Heart left ventricle (tissue), 13 donors: ENCODE data around the gene ERC1.

Experiments
- POLR2A ChIP-seq, 2 donors: fragments of 450-650 bp; IDR thresholded peaks; one replicate each; pipeline ENCODE4 v1.6.1; 2017; ENCODE audit warnings: antibody characterized with exemption in 2 of 2, mild to moderate bottlenecking in 2 of 2, moderate library complexity in 2 of 2
- TF ChIP-seq, protein P1 (sequence below), 12 donors: fragments of 200-600 bp; sonication (generic) in 4 of 12; IDR thresholded peaks; one replicate each; pipeline versions ENCODE4 v1.5.0 to v1.8.0; 2018 to 2022; ENCODE audit warnings: antibody characterized with exemption in 12 of 12, mild to moderate bottlenecking in 5 of 12
- donor health status: ischemic (EF 13 %, LVEDD 7.1; RV severe dilation, severe dysfunction).
- donor health status: DM: no; HTN: yes; CAD: no.
- donor health status: DM: no; HTN: no; CAD: no.
- donor health status: ischemic (EF 25% LVEDD 6.9; RV normal size, moderate dysfunction).
- donor health status: ischemic (EF 25% LVEDD 5.7; RV mildly dilated, moderate dysfunction).
- donor health status: ischemic (EF 35%, LVEDD 5.7; RV mildly dilated, moderate dysfunction).
- donor health status: nonischemic (EF 11% LVEDD 7.7; RV severe dilation, severe dysfunction).
- donor health status: DM: yes; HTN: yes; CAD: no.
- donor health status: PGD.
- donor health status: ischemic (EF 29% LVEDD 5.4; RV normal size, mild dysfunction).
- donor health status: nonischemic (EF 23%, LVEDD 6.1; RV moderate dilation, normal function).

DNA sequence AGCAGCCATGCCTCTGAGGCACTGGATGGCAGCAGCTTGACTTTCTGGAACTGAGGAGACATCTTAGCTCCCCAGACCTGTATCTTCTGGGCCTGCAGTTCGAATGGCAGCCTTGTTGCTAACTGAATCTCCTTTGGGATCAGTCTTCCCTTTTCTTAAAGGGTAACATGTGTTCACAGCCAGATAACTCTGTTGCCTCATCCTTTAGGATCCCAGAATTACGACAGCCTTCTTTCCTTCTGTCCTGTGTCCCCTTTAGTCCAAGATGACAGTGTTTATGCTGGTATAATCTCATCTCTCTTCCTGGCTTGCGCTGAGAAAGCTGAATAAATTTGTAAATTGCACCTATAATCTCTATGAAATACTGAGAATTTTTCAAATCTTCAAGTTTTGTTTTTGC lies 9.1 kb upstream of the ERC1 start:
- TF ChIP-seq, protein P1, sequence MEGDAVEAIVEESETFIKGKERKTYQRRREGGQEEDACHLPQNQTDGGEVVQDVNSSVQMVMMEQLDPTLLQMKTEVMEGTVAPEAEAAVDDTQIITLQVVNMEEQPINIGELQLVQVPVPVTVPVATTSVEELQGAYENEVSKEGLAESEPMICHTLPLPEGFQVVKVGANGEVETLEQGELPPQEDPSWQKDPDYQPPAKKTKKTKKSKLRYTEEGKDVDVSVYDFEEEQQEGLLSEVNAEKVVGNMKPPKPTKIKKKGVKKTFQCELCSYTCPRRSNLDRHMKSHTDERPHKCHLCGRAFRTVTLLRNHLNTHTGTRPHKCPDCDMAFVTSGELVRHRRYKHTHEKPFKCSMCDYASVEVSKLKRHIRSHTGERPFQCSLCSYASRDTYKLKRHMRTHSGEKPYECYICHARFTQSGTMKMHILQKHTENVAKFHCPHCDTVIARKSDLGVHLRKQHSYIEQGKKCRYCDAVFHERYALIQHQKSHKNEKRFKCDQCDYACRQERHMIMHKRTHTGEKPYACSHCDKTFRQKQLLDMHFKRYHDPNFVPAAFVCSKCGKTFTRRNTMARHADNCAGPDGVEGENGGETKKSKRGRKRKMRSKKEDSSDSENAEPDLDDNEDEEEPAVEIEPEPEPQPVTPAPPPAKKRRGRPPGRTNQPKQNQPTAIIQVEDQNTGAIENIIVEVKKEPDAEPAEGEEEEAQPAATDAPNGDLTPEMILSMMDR (IDR thresholded peaks at IDR 0.05): no peak
- no peak for TF ChIP-seq POLR2A (IDR thresholded peaks at IDR 0.05)
